ENCODE measurements around the gene CHST1.
A peak's percentile ranks its signal among the peaks of the same experiment; 100 is the strongest.

CHST1 gene, protein sequence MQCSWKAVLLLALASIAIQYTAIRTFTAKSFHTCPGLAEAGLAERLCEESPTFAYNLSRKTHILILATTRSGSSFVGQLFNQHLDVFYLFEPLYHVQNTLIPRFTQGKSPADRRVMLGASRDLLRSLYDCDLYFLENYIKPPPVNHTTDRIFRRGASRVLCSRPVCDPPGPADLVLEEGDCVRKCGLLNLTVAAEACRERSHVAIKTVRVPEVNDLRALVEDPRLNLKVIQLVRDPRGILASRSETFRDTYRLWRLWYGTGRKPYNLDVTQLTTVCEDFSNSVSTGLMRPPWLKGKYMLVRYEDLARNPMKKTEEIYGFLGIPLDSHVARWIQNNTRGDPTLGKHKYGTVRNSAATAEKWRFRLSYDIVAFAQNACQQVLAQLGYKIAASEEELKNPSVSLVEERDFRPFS

DNA sequence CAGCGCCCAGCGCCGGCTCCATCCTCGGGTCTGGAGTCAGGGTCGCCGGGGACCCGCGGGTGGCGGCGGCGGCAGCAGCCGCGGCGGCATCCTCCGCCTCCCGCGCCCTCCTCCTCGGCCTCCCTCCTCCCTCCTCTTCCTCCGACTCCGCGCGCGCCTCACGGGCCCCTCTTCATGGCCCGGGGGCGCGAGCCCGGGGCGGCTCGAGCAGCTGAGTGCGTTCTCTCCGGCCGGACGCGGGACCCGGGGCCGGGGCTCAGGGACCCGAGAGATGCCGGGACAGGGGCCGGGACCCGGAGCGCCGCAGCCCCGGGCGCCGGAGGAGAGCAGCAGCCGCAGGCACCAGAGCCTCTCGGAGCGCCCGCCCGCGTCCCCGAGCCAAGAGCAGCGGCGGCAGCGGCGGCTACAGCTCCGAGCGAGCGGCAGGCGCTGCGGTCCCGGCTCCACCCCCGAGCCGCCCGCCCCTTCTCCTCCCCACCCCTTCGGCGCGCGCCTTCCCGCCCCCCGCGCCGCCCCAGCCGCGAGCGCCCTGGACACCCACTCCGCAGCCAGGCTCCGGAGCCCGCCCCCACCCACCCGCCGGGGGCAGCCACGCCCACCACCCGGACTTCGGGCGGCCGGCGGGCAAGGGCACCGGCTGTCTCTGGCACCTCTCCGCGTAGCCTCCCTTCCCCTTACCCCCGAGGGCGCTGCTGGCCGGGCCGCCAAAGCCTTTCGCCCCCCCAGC, at the start of gene CHST1:
TSS of gene CHST1 (minus strand) at position 417 of the 727 bp plus-strand sequence. CDS start 14,699 bp downstream, outside the sequence.
- H3K27me3 ChIP-seq (ENCODE audit: control insufficient read depth, insufficient read depth, low read length), result peaks cover 54% of the 10 kb centered on the region
- no peak within 1 kb of the TSS for H3K27ac ChIP-seq (ENCODE audit: low read depth, low read length)
- no peak within 1 kb of the TSS for H3K9ac ChIP-seq (ENCODE audit: low read depth, low read length)

DNA sequence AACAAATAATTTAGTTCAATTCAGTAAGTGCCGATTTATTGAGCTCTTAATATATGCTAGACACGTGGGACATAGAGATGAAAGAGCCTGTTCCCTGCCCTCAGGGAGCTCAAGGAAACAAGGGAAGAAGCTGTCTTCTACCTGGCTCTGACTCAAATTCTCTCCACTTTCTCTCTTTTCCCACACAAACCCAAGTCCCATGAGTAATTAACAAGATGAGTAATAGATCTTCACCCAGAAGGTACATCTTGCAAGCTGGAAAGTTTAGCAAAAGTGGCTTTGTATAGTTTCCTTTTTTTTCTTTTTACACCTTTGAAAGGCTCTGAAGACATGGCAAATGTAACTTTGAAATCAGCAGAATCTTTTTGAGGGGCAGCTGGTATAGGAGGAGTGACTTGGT, 48.2 kb upstream of the CHST1 start:
- H3K4me1 ChIP-seq (ENCODE audit: control insufficient read depth, insufficient read depth, low read length), result no peaks in the 10 kb centered on the region
- peaks cover 9% of the 10 kb centered on the region; the same call in 1 of the 2 replicates for H3K27me3 ChIP-seq (ENCODE audit: control insufficient read depth, insufficient read depth, low read length)
- no peaks in the 10 kb centered on the region for H3K9me3 ChIP-seq (ENCODE audit: control insufficient read depth, insufficient read depth, low read length)
- H3K36me3 ChIP-seq (ENCODE audit: control insufficient read depth, insufficient read depth, low read length), result no peaks in the 10 kb centered on the region
- no peak overlapping the region for H3K9ac ChIP-seq (ENCODE audit: low read depth, low read length)
- no peak overlapping the region for H3K4me3 ChIP-seq (ENCODE audit: low read depth, low read length)
- H3K27ac ChIP-seq (ENCODE audit: low read depth, low read length), result no peak overlapping the region

More for the DNA sequence above, at the start of gene CHST1:
- Histone ChIP-seq H3K9me3 (ENCODE audit: control insufficient read depth, insufficient read depth, low read length) (no peaks in the 10 kb centered on the region), H3K36me3 (ENCODE audit: control insufficient read depth, insufficient read depth, low read length) (no peaks in the 10 kb centered on the region), H3K4me3 (ENCODE audit: low read depth, low read length) (peak within 1 kb of the TSS; percentile 70), H3K4me1 (ENCODE audit: control insufficient read depth, insufficient read depth, low read length) (peaks cover 18% of the 10 kb centered on the region)

DNA sequence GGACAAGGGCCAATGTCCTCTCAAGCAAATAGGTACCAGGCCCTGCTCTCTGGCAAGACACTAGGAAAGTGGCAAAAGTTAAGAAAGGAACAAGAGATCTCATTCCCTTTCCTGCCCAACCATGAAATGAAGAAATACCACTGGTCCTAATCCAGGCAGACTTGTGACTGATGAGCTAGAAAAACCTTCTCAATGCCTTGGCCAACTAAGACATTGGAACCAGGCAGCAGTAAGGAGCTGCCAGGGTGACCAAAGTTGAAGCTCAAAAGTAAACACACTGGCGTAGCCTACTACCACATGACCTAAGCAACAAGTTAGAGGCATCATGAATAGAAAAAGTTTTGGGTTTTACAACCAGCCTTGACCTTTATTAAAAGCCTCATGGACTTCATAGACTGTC, 45.1 kb upstream of the CHST1 start:
- no peaks in the 10 kb centered on the region for H3K36me3 ChIP-seq (ENCODE audit: control insufficient read depth, insufficient read depth, low read length)
- peaks cover 17% of the 10 kb centered on the region for H3K4me1 ChIP-seq (ENCODE audit: control insufficient read depth, insufficient read depth, low read length)
- H3K27me3 ChIP-seq (ENCODE audit: control insufficient read depth, insufficient read depth, low read length), result peaks cover 12% of the 10 kb centered on the region; the same call in 1 of the 2 replicates
- no peak overlapping the region for H3K27ac ChIP-seq (ENCODE audit: low read depth, low read length)
- no peaks in the 10 kb centered on the region for H3K9me3 ChIP-seq (ENCODE audit: control insufficient read depth, insufficient read depth, low read length)
- H3K9ac ChIP-seq (ENCODE audit: low read depth, low read length), result no peak overlapping the region
- no peak overlapping the region for H3K4me3 ChIP-seq (ENCODE audit: low read depth, low read length)

DNA sequence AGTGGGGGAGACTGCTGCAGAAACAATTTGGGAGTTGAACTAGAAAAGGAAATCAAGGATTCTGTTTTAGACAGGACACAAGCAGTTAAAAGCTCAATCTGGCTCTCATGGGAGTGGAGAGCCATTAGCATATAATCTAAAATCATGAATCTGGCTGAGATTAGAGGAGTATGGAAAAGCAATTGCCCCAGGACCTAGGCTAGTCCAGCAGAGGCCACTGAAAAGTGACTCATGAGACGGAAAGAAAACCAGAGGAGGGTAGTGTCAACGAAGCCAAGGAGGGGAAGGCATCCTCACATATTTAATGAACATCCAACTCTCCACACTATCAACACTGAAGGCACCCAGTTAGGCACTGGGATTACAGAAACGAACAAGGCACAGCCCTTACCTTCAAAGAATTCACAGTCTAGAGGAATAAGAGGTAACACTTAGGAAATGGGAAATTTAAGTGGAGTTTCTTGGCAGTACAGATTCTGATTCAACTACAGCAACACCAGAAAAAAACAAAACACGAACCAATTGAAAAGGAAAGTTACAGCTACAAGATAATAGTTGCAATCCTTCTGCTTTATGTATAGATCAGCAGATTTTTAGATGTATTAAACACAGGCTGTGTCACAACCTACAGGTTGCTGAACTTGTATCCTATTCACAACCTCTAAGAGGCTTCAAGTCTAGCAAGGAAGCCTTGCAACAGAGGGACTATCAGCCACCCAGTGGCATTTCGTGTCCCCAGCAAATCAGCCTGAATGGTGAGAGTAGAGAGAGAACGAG, 43.7 kb upstream of the CHST1 start:
- H3K27me3 ChIP-seq (ENCODE audit: control insufficient read depth, insufficient read depth, low read length), result peaks cover 17% of the 10 kb centered on the region; the same call in 1 of the 2 replicates
- no peak overlapping the region for H3K4me3 ChIP-seq (ENCODE audit: low read depth, low read length)

DNA sequence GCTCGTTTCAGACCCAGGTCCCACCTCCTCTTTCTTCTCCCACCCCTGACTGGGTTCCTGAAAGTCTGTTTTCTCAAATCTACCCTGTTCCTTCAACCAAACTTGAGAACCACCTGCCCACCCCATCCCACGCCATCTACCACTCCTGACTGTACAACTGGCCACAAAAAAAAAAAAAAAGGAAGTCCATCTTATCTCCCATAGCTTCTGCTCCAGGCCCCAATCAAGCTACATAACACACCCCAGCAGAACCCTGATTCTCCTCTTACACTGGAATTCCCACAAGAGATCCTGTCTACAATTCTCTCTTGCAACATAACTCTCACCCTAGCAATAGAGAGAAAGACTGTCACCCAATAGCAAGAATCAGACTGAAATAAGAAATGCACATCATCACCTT, 39.2 kb upstream of the CHST1 start:
- peaks cover 8% of the 10 kb centered on the region; the same call in 1 of the 2 replicates for H3K27me3 ChIP-seq (ENCODE audit: control insufficient read depth, insufficient read depth, low read length)
- H3K4me3 ChIP-seq (ENCODE audit: low read depth, low read length), result no peak overlapping the region
- peaks cover 17% of the 10 kb centered on the region for H3K4me1 ChIP-seq (ENCODE audit: control insufficient read depth, insufficient read depth, low read length)
- H3K9ac ChIP-seq (ENCODE audit: low read depth, low read length), result no peak overlapping the region
- no peak overlapping the region for H3K27ac ChIP-seq (ENCODE audit: low read depth, low read length)
- no peaks in the 10 kb centered on the region for H3K36me3 ChIP-seq (ENCODE audit: control insufficient read depth, insufficient read depth, low read length)
- H3K9me3 ChIP-seq (ENCODE audit: control insufficient read depth, insufficient read depth, low read length), result no peaks in the 10 kb centered on the region

More for the DNA sequence above, 43.7 kb upstream of the CHST1 start:
- peaks cover 17% of the 10 kb centered on the region for H3K4me1 ChIP-seq (ENCODE audit: control insufficient read depth, insufficient read depth, low read length)
- no peak overlapping the region for H3K9ac ChIP-seq (ENCODE audit: low read depth, low read length)
- no peak overlapping the region for H3K27ac ChIP-seq (ENCODE audit: low read depth, low read length)
- H3K36me3 ChIP-seq (ENCODE audit: control insufficient read depth, insufficient read depth, low read length), result no peaks in the 10 kb centered on the region
- H3K9me3 ChIP-seq (ENCODE audit: control insufficient read depth, insufficient read depth, low read length), result no peaks in the 10 kb centered on the region

DNA sequence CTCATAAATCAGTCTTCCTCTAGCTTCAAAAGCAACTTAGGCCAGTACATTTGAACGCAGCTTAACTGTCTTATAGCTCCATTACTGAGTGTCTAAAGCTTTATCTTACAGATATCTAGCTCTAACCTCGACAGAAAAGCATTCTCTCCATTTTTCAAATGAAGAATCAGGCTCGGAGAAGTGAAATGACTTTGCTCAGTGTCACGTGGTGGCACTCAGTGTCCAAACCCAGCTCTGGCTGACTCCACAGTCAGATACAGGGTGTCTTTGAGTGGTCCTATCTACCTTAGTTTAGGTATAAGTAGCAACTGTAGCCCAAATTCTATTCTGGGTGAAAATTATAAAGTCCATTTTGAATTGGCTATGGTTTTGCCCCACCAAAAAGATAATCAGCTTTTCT, 38.7 kb upstream of the CHST1 start:
- H3K36me3 ChIP-seq (ENCODE audit: control insufficient read depth, insufficient read depth, low read length), result no peaks in the 10 kb centered on the region
- H3K9me3 ChIP-seq (ENCODE audit: control insufficient read depth, insufficient read depth, low read length), result no peaks in the 10 kb centered on the region
- no peak overlapping the region for H3K4me3 ChIP-seq (ENCODE audit: low read depth, low read length)
- H3K27me3 ChIP-seq (ENCODE audit: control insufficient read depth, insufficient read depth, low read length), result peaks cover 8% of the 10 kb centered on the region; the same call in 1 of the 2 replicates
- H3K9ac ChIP-seq (ENCODE audit: low read depth, low read length), result no peak overlapping the region
- H3K4me1 ChIP-seq (ENCODE audit: control insufficient read depth, insufficient read depth, low read length), result peaks cover 17% of the 10 kb centered on the region
- H3K27ac ChIP-seq (ENCODE audit: low read depth, low read length), result no peak overlapping the region

DNA sequence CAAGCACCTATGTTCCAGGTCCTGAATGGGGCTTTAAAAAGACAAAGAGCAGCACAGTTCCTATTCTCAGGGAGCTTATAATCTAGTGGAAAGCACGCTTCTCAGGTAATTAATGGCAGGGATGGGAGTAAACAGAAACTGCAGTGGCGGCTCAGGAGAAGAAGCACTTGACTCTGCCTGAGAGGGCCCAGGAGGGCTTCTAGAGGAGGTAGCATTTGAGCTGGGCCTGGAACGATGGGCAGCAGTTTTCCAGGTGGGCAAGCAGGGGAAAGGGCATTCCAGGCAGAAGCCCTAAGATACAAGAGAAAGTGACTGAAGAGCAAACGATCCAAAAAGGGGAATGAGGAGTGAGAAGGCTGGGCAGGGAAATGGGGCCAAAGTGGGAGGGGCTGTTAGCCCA, 37.1 kb upstream of the CHST1 start:
- Histone ChIP-seq H3K4me3 (ENCODE audit: low read depth, low read length) (no peak overlapping the region), H3K4me1 (ENCODE audit: control insufficient read depth, insufficient read depth, low read length) (peaks cover 16% of the 10 kb centered on the region), H3K27ac (ENCODE audit: low read depth, low read length) (no peak overlapping the region), H3K27me3 (ENCODE audit: control insufficient read depth, insufficient read depth, low read length) (peaks cover 8% of the 10 kb centered on the region; the same call in 1 of the 2 replicates), H3K9ac (ENCODE audit: low read depth, low read length) (no peak overlapping the region), H3K36me3 (ENCODE audit: control insufficient read depth, insufficient read depth, low read length) (no peaks in the 10 kb centered on the region), H3K9me3 (ENCODE audit: control insufficient read depth, insufficient read depth, low read length) (no peaks in the 10 kb centered on the region)

DNA sequence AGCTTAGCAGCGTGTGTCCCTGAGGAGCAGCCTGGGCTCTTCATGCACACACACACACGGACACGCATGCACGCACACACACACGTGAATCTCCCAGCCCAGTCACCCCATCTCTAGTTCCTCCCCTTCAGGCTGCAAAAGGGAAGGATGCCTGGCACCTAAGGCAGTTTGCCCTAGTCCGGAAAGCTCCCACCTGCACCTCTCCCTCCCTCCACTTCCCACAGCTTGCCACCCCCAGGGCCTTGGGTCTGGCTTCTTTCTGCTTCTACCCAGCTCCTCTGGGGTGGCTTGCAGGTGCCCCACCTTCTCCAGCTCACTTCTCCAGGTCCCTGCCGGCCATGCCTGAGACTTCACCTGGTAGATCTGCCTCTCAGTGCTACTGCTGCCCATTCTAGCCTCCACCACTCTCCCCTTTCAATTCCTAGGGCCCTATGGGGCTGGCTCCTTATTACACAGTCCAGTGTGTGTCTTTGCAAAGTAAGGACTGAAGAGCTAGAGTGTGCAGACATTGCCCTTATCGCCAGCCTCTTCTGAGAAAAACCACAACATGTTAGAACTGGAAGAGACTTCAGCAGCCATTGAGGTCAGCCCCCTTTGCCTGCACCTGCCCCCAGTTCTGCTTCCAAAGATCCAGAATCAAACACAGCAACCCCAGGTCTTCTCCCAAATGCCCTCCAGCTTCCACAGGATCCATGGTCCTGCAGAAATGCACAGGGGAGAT, 33.5 kb upstream of the CHST1 start:
- Histone ChIP-seq H3K4me1 (ENCODE audit: control insufficient read depth, insufficient read depth, low read length) (no peaks in the 10 kb centered on the region; the same call in 1 of the 2 replicates), H3K4me3 (ENCODE audit: low read depth, low read length) (no peak overlapping the region), H3K9me3 (ENCODE audit: control insufficient read depth, insufficient read depth, low read length) (no peaks in the 10 kb centered on the region), H3K9ac (ENCODE audit: low read depth, low read length) (no peak overlapping the region), H3K27me3 (ENCODE audit: control insufficient read depth, insufficient read depth, low read length) (no peaks in the 10 kb centered on the region), H3K36me3 (ENCODE audit: control insufficient read depth, insufficient read depth, low read length) (no peaks in the 10 kb centered on the region), H3K27ac (ENCODE audit: low read depth, low read length) (no peak overlapping the region)

DNA sequence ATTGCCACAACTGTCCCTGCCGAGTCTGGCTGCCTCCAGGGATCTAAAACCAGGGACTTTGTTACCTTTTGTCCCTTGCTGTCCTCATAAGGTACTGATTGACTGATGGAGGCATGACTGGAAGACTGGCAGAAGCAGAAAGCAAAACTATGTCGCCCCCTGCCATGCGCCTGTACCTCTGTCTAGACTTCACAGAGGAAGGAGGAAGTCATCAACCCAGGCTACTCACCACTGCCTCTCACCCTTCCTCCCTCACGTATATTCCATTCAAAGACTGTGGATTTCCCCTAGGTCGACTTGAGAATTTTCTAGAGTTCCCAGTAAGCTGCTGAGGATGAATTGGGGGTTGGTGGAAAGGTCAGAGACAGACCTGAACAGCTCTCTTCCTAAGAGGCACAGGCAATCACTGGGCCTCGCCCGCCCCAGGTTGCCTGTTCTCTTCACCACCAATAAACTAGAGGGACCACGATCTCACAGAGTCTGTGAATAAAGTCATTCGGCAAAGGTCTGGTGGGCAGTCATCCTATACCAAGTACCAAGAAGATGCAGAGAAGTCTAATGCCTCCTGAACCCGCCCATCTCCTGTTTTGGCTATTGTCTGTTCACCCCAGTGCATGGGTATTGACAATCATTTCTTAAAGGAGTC, 27.5 kb upstream of the CHST1 start:
- H3K27ac ChIP-seq (ENCODE audit: low read depth, low read length), result no peak overlapping the region
- H3K36me3 ChIP-seq (ENCODE audit: control insufficient read depth, insufficient read depth, low read length), result no peaks in the 10 kb centered on the region
- no peaks in the 10 kb centered on the region for H3K9me3 ChIP-seq (ENCODE audit: control insufficient read depth, insufficient read depth, low read length)
- no peak overlapping the region for H3K4me3 ChIP-seq (ENCODE audit: low read depth, low read length)
- no peaks in the 10 kb centered on the region for H3K27me3 ChIP-seq (ENCODE audit: control insufficient read depth, insufficient read depth, low read length)
- H3K9ac ChIP-seq (ENCODE audit: low read depth, low read length), result no peak overlapping the region
- H3K4me1 ChIP-seq (ENCODE audit: control insufficient read depth, insufficient read depth, low read length), result no peaks in the 10 kb centered on the region; the same call in 1 of the 2 replicates

Measured in HUES48 (cell line).